SHP77 (cell line): Measurements from ENCODE around the gene SLC6A17.

Experiments
- DNase-seq, 2 experiments: peaks; one replicate each; lab custom pipeline; 2025; lab: John Stamatoyannopoulos, UW

The SLC6A17 gene

DNA sequence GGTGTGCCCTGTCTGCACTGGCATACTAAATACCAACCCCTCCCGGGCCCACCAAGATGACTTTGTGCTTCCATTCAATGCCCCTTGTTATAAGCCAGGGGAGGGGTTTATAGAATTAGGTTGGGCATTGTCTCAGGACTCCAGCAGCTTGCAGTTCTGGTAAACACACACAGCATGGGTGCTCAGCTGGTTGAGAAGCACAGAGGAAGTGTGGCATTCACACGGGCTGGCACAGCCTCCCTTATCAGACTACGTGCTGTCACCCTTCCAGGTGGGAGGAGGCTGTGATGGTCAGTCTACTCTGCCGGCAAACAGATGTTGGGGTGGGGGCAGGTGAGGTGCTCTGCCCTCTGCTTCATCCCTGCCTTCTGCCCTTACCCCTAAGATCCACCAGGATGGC, 15.0 kb upstream of the SLC6A17 start:
- DNase-seq = peak in 1 of 2 experiments; percentile 50

GRCh38 chr1:110135666-110136065, 14.6 kb upstream of the SLC6A17 start:
- DNase-seq = peak; percentile 73 to 84

GRCh38 chr1:110136911-110137310, 13.4 kb upstream of the SLC6A17 start:
- DNase-seq = peak; percentile 85 to 90

DNA sequence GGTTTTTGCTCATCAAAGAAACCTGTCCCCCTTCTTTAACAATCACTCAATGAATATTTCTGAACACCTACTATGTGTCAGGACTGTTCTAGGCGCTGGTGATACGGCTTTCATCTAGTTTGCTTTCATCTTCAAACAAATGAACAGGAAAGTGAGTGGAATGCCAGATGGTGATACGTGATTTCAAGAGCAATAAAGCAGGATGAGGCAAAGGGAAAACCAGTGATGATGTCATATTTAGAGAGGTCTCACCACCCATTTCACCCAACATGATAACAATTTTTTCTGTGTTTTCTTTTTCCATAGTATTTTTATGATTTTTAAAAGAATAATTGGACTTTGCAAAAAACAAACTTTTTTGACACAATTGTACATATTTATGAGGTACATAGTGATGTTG, 11.3 kb upstream of the SLC6A17 start:
- DNase-seq = peak in 1 of 2 experiments; percentile 25

DNA sequence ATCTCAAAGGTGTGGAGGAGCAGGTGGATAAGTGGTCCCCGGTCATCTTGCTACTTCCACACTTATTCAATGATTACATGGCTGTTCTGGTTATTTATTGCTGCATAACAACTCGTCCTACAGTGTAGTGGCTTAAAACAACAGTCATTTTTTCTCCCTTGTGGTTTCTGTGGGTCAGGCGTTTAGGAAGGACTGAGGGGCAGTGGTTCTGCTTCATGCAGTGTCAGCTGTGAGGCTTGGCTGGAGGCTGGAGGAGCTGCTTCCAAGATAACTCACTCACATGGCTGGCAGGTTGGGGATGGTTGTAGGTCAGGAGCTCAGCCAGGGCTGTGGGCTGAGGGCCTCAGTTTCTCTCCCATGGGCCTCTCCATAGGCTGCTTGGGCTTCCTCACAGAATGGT, 5.9 kb upstream of the SLC6A17 start:
- DNase-seq = no peak

DNA sequence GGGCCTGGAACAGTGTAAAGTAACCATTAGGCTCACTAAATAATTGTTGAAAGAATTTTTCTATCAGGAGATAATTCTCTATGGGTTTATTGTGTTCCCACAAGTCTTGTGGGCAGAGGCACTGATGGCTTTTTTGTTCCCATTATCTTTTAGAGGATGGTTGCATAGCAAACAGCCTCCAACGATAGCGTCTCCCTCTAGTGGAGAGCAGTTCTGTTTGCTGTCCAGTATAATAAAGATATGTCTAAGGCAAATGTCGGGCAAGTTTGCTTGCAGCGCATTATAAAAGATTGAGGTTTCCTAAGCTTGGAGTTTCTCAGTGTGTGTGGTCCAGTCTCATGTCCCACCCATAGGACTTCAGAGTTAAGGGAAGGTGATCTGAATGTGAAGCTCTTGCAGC, 1.3 kb upstream of the SLC6A17 start:
- peak; percentile 47 to 48 for DNase-seq

GRCh38 chr1:110151175-110151669, 928 bp downstream of the SLC6A17 start:
- DNase-seq = peak in 1 of 2 experiments; percentile 38

DNA sequence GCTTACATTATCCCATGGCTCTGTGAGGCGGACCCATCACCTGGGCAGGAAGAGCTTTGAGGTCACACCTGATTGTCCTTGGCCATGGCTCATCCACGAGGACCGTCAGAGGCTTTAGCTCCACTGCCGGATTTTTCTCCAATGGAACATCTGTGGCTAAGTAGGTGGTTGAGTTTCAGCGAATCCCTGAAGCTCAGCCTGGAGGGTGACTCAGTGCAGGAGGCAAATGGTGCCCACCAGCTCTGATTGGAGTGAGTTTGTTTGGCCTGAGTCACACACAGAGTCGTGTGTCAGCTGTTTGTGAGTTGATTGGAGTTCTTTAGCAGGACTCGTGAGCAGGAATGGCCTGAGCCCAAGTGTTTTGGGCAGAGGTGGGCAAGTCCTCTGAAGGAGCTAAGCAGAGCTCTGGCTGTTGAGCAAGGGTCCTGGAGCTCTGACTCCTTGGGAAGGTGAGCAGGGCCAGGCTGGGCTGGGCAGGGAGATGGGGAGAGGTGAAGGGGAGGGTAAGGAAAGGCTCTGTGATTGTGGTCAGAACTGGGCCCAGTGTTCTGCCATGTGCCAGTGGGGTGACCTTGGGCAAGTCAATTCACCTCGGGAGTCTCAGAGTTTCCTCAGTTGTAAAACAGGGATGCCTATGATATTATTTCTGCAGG, 2.0 kb downstream of the SLC6A17 start:
- no peak for DNase-seq

DNA sequence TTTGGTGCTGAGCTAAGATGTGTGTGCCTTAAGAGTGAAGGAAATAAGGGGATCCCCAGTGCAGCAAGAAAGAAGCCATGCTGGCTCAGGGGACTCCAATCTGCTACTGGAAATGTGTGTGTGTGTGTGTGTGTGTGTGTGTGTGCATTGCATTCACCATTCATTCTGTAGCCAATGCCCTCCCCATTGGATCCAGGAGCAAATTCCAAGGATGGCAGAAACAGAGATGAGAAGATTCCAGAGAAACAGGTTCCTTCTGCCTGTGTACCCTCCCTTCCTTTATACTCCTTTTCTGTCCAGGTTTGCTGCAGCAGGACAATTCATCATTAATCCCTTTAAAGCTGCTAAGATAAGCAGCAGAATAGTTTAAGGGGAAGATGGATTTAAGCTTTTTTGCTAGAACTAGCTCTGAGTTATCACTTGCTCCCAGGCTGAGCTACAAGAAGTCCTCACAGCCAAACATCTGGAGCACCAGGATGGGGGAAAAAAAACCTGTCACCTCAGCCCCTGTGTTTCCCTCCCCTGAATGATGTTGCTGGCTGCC, 3.2 kb downstream of the SLC6A17 start:
- DNase-seq = no peak

DNA sequence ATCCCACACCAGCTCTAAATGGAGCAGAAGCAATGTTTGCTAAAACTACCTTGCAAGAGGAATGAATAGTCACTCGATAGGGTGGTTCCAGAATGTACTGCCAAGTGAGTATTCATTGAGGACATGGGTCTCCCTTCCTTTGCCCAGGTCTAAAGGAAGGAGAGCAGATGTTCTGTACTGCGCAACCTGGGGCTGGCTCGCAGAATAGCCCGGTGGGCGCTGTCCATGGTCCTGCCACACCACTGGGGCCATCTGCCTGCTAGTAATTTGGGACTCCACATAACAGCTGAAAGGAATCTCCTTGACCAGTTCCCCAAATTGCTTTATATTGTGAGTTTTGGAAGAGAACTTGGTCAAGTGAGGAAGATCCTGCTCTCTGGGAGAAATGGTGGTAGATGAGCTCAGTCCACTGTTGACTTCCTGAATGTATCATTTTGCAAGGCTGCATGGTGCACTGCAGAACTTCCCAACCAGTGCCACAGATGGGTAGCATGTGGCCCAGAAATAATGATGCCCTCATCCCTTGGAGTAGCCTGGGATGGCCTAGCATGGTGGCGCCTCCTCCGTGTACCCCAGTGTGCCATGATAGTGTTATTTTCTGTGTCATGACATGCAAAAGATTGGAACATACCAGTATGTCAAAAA, 5.7 kb downstream of the SLC6A17 start:
- DNase-seq = no peak

GRCh38 chr1:110158261-110158660, 8.0 kb downstream of the SLC6A17 start:
- no peak for DNase-seq

DNA sequence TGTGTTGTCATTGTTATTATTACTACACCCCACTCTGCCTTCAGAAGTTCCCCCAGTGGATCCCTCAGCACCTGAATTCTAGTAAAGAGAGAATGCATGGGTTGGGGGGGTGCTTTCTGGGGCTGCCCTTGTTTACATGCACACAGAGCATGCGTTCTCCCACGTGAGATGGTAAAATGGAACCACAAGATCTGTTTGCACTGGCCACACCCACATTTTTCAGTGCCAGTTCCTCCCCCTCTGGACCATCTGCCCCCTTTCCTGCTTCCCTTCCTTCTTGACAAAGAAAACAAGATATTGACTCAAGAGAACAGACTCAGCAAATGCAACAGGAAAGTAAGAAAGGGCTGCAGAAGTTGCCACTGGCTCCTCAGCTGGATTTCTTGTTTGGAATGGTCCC, 8.9 kb downstream of the SLC6A17 start:
- DNase-seq = no peak

- no peak for DNase-seq
Observed at GRCh38 chr1:110160538-110161100, 10.3 kb downstream of the SLC6A17 start.

GRCh38 chr1:110161165-110161564, 10.9 kb downstream of the SLC6A17 start:
- no peak for DNase-seq

- DNase-seq = no peak
Observed at GRCh38 chr1:110161849-110162248, 11.6 kb downstream of the SLC6A17 start.

- peak in 1 of 2 experiments; percentile 19 for DNase-seq
Observed at GRCh38 chr1:110163591-110163990, 13.3 kb downstream of the SLC6A17 start.

DNA sequence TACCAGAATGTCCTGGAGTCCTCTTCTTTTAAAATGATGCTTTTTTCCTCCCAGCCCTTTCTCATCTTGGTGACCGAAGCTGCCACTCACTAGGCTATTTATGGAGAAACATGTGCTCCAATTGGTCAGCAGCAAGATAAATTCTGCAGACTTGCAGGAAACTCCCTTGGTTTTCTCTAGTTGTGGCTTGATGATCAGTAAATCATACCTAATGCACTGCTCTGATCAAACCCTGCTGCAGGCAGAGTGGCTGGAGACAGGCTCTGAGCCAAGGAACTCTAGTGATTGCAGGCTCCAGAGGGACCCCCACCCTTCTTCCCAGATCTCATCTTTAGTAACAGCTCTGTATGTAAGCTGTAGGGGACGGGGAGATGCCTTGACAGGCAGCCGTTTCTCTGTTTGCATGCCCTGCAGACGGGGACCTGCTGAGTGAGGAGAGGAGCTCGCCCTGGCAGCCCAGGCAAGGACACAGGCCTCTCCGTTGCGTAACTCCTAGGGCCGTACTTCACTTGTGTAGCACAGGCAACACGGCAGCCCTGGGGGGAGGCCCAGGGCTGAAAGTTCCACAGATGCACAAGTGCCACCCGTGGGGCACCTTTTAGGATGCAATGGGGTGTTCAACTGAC, 14.5 kb downstream of the SLC6A17 start:
- no peak for DNase-seq

- DNase-seq = no peak
Observed at GRCh38 chr1:110165761-110166231, 15.5 kb downstream of the SLC6A17 start.

- DNase-seq = no peak
Observed at GRCh38 chr1:110166861-110167260, 16.6 kb downstream of the SLC6A17 start.

DNA sequence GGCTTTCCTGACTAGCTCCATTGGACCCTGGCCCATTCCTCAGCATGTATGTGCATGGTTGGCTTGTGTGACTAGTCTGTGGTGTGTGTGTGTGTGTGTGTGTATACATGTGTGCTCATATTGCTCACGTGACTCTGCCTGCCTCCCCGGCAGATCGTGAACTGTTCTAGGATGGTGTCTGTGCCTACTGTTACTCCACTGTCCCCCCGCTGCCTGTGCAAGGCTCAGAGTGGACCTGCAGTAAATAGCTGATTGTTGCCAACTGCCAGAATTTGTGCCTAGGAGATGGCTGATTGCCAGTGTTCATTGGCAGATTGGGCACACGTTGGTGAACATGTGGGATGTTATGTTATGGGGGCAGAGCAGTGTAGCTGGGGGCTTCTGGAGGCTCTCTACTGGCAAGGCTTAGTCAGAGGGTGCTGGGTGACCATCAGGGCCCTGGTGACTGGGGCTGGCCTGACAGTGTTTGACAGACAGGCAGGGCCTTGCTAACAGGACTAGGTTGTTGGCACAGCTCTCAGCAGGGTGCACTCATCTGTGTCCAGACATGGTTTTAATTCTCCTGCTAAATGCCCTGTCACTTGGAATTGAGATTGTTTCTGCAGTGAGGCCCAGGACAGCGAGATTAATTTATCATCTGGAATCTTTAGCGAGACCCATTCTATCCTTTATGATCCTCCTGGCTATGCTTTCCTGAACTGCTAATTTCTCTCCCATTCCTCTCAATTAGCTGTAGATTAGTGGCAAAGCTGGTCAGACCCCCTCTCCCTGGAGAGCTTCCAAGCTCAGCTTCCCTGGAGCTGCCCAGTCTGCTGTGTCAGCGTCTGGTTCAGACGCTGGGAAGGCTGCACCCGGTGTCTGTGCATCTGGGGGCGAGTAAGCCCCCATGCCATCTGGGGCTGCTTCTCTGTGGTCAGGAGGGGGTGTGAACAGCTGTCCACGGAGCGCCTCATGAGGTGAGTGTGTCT, 20.8 kb downstream of the SLC6A17 start:
- no peak for DNase-seq

DNA sequence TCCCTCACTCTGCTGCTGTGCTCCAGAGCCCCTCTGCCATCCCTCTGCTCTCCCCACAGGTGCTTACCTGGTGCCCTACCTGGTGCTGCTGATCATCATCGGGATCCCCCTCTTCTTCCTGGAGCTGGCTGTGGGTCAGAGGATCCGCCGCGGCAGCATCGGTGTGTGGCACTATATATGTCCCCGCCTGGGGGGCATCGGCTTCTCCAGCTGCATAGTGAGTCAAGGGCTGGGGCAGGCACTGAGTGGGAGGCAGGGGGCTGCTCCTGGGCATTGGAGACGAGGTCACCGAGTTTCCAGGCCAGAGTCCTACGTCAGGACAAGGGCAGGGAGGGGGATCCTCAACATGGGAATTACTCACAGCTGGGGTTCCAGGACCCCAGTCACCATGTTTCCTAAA, 21.7 kb downstream of the SLC6A17 start:
- no peak for DNase-seq
